ENCODE data around the gene WDR11.

WDR11 gene

GRCh38 chr10:120823266-120823665 is 27.9 kb upstream of the WDR11 start:
- ATAC-seq (ENCODE audit: low read depth) (no peak), DNase-seq (ENCODE audit: low spot score) (no peak)
- H3K27ac ChIP-seq (ENCODE audit: poor library complexity, severe bottlenecking), result no peak overlapping the region
- no peaks in the 10 kb centered on the region for H3K27me3 ChIP-seq (ENCODE audit: insufficient read depth, poor library complexity, severe bottlenecking)
- no peak overlapping the region for H3K4me3 ChIP-seq (ENCODE audit: severe bottlenecking)
- no peaks in the 10 kb centered on the region for H3K36me3 ChIP-seq (ENCODE audit: low read depth)
- no peak for TF ChIP-seq CTCF (IDR thresholded peaks at IDR 0.05; ENCODE audit: poor library complexity, severe bottlenecking)
- H3K9me3 ChIP-seq (ENCODE audit: severe bottlenecking), result no peaks in the 10 kb centered on the region
- H3K4me1 ChIP-seq (ENCODE audit: insufficient read depth, poor library complexity, severe bottlenecking), result no peaks in the 10 kb centered on the region

- DNase-seq (ENCODE audit: low spot score), result no peak
- ATAC-seq (ENCODE audit: low read depth), result no peak
- TF ChIP-seq CTCF (IDR thresholded peaks at IDR 0.05; ENCODE audit: poor library complexity, severe bottlenecking), result peak; percentile 42
Measured at GRCh38 chr10:120824881-120825309, 26.3 kb upstream of the WDR11 start.

GRCh38 chr10:120825878-120826769 is 25.0 kb upstream of the WDR11 start:
- DNase-seq (ENCODE audit: low spot score) (no peak), ATAC-seq (ENCODE audit: low read depth) (no peak)
- H3K4me1 ChIP-seq (ENCODE audit: insufficient read depth, poor library complexity, severe bottlenecking), result no peaks in the 10 kb centered on the region
- TF ChIP-seq CTCF (IDR thresholded peaks at IDR 0.05; ENCODE audit: poor library complexity, severe bottlenecking), result no peak
- H3K27me3 ChIP-seq (ENCODE audit: insufficient read depth, poor library complexity, severe bottlenecking), result no peaks in the 10 kb centered on the region
- no peaks in the 10 kb centered on the region for H3K36me3 ChIP-seq (ENCODE audit: low read depth)
- no peak overlapping the region for H3K4me3 ChIP-seq (ENCODE audit: severe bottlenecking)
- H3K9me3 ChIP-seq (ENCODE audit: severe bottlenecking), result no peaks in the 10 kb centered on the region
- no peak overlapping the region for H3K27ac ChIP-seq (ENCODE audit: poor library complexity, severe bottlenecking)

More at GRCh38 chr10:120824881-120825309, 26.3 kb upstream of the WDR11 start:
- H3K4me3 ChIP-seq (ENCODE audit: severe bottlenecking), result no peak overlapping the region
- H3K36me3 ChIP-seq (ENCODE audit: low read depth), result no peaks in the 10 kb centered on the region
- H3K4me1 ChIP-seq (ENCODE audit: insufficient read depth, poor library complexity, severe bottlenecking), result no peaks in the 10 kb centered on the region
- no peaks in the 10 kb centered on the region for H3K27me3 ChIP-seq (ENCODE audit: insufficient read depth, poor library complexity, severe bottlenecking)
- no peak overlapping the region for H3K27ac ChIP-seq (ENCODE audit: poor library complexity, severe bottlenecking)
- no peaks in the 10 kb centered on the region for H3K9me3 ChIP-seq (ENCODE audit: severe bottlenecking)

GRCh38 chr10:120827251-120827875 is 23.8 kb upstream of the WDR11 start:
- H3K4me1 ChIP-seq (ENCODE audit: insufficient read depth, poor library complexity, severe bottlenecking), result no peaks in the 10 kb centered on the region
- H3K36me3 ChIP-seq (ENCODE audit: low read depth), result no peaks in the 10 kb centered on the region
- no peak overlapping the region for H3K4me3 ChIP-seq (ENCODE audit: severe bottlenecking)
- no peak for DNase-seq (ENCODE audit: low spot score)
- no peak overlapping the region for H3K27ac ChIP-seq (ENCODE audit: poor library complexity, severe bottlenecking)
- no peak for TF ChIP-seq CTCF (IDR thresholded peaks at IDR 0.05; ENCODE audit: poor library complexity, severe bottlenecking)
- H3K27me3 ChIP-seq (ENCODE audit: insufficient read depth, poor library complexity, severe bottlenecking), result no peaks in the 10 kb centered on the region
- no peaks in the 10 kb centered on the region for H3K9me3 ChIP-seq (ENCODE audit: severe bottlenecking)
- ATAC-seq (ENCODE audit: low read depth), result no peak

All from RWPE2 (cell line).